Bronchial epithelial cell (primary cell): ENCODE data around the gene ALDH1A1. TPM values are rescaled to one million over a fixed set of nuclear protein-coding genes. Genes with fewer than 3 reads are reported as not detected.
"Not testable (repeated sequence)": the region's sequence is repeated elsewhere in the genome, so short reads cannot be mapped to it uniquely, and the experiment has no call there.

ENCODE experiments used
- DNase-seq: peaks from one replicate; pipeline ENCODE4 v3.0.0-alpha.2; 2010; ENCODE audit warnings: low read depth
- FAIRE-seq: peaks from 2 replicates; lab custom pipeline; 2011; peaks lifted over from hg19 to GRCh38; lab: Jason Lieb, UNC
- H3K27me3 ChIP-seq: 2 replicates; pipeline ENCODE4 v1.5.1; 2011; ENCODE audit warnings: low read length; ENCODE audit not compliant: control insufficient read depth, insufficient read depth
- H3K36me3 ChIP-seq: 2 replicates; pipeline ENCODE4 v1.5.1; 2011; ENCODE audit warnings: low read length; ENCODE audit not compliant: control insufficient read depth, insufficient read depth
- H3K4me3 ChIP-seq: 2 replicates; pipeline ENCODE4 v1.5.1; 2011; ENCODE audit warnings: mild to moderate bottlenecking, low read depth, low read length, control low read depth
- total RNA-seq: library from RNA; depleted of rRNA; stranded (reverse); fragments of >200 nt; gene quantifications from 2 replicates; pipeline ENCODE4 v1.2.1, GENCODE V29; 2014
- TF ChIP-seq, protein P1 (sequence below): IDR thresholded peaks from 2 replicates; pipeline ENCODE4 v1.5.1; 2011; ENCODE audit warnings: mild to moderate bottlenecking, moderate library complexity, low read length, control low read depth, inconsistent platforms; ENCODE audit not compliant: insufficient read depth, severe bottlenecking

The ALDH1A1 gene
- total RNA-seq, 1 donor from 2014 or later, result 5.0 TPM

DNA sequence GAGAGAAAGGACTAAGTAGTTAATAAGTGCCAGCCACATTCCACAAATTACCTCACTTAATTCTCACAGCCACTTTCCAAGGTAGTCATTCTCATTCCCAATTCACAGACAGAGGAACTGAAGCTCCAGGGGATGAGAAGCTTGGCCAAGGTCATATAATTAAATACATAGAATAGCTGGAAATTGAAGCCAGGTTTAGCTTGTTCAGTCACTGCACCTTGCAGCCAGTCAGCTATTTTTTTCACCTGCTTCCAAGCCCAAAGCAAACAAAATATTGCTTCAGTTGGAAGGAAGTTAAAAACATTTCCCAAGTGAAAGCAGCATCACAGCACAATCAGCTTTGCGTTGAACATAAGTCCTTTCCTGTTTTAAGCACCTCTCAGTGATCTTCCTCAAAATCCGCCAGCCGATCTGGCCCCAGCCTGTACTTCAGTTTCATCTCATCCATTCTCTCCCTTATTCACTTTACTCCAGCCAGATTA is 4.8 kb downstream of the ALDH1A1 start:
- DNase-seq, result no peak
- FAIRE-seq, result peak; percentile 73
- H3K27me3 ChIP-seq, result no peaks in the 10 kb centered on the region
- no peak overlapping the region for H3K4me3 ChIP-seq
- H3K36me3 ChIP-seq, result no peaks in the 10 kb centered on the region
- TF ChIP-seq, protein P1, sequence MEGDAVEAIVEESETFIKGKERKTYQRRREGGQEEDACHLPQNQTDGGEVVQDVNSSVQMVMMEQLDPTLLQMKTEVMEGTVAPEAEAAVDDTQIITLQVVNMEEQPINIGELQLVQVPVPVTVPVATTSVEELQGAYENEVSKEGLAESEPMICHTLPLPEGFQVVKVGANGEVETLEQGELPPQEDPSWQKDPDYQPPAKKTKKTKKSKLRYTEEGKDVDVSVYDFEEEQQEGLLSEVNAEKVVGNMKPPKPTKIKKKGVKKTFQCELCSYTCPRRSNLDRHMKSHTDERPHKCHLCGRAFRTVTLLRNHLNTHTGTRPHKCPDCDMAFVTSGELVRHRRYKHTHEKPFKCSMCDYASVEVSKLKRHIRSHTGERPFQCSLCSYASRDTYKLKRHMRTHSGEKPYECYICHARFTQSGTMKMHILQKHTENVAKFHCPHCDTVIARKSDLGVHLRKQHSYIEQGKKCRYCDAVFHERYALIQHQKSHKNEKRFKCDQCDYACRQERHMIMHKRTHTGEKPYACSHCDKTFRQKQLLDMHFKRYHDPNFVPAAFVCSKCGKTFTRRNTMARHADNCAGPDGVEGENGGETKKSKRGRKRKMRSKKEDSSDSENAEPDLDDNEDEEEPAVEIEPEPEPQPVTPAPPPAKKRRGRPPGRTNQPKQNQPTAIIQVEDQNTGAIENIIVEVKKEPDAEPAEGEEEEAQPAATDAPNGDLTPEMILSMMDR, result no peak

GRCh38 chr9:72946821-72947220 is 6.0 kb downstream of the ALDH1A1 start:
- no peak overlapping the region for H3K4me3 ChIP-seq
- H3K36me3 ChIP-seq, result no peaks in the 10 kb centered on the region
- DNase-seq, result no peak
- no peaks in the 10 kb centered on the region for H3K27me3 ChIP-seq
- TF ChIP-seq, protein P1, result no peak
- no peak for FAIRE-seq

DNA sequence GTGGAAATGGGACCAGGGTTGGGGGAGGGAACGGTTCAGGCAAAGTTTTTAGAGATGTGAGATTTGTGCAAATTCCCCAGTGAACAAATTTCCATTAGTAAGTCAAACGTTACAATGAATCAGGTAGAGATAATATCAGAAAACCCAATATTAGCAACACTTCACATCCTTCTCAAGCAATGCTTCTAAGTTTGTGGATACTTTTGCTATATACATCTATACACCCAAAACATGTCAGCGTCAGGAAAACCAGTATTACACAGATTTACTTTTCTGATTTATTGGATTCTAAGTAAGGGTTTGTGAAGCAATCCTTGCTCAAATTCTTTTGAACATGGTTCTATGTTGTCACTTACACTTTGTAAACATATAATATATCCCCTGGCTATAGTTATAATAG is 6.5 kb downstream of the ALDH1A1 start:
- DNase-seq (no peak), FAIRE-seq (no peak)
- no peaks in the 10 kb centered on the region for H3K27me3 ChIP-seq
- no peak overlapping the region for H3K4me3 ChIP-seq
- no peaks in the 10 kb centered on the region for H3K36me3 ChIP-seq
- TF ChIP-seq, protein P1, result no peak

- FAIRE-seq (no peak), DNase-seq (no peak)
- Histone ChIP-seq H3K4me3 (no peak overlapping the region), H3K27me3 (no peaks in the 10 kb centered on the region), H3K36me3 (no peaks in the 10 kb centered on the region)
- TF ChIP-seq, protein P1, result no peak
Measured at GRCh38 chr9:72945391-72945790, 7.5 kb downstream of the ALDH1A1 start.

DNA sequence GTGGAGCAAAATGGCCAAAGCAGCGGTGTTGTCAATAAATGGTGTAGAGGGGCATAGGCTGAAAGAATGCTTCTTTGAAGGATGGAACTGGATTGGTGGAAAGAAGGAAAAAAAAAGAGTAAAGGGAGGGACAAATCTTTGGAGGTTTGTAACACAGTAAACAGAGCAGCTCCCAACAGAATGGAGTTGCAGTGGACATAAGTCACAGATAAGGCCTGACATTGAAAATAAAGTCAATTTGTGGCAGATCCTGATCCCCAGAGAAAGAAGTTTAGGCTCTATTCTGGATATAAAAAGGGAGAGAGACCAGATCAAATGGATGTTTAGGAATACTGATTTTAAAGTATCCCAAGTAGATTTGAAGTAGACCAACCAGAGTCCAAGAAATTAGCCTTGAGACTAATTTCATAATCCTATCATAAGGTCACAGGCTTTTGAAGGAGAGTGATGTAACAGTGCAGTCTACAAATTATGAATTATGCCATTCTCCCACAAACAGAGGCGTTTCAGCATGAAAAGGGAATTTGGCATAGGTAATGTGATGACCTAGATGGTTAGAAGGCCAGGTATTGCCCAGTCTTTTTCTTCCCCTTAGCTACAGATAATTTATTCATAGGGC is 8.9 kb downstream of the ALDH1A1 start:
- TF ChIP-seq, protein P1, result no peak
- DNase-seq (no peak), FAIRE-seq (no peak)
- no peak overlapping the region for H3K4me3 ChIP-seq
- H3K27me3 ChIP-seq, result no peaks in the 10 kb centered on the region
- no peaks in the 10 kb centered on the region for H3K36me3 ChIP-seq

DNA sequence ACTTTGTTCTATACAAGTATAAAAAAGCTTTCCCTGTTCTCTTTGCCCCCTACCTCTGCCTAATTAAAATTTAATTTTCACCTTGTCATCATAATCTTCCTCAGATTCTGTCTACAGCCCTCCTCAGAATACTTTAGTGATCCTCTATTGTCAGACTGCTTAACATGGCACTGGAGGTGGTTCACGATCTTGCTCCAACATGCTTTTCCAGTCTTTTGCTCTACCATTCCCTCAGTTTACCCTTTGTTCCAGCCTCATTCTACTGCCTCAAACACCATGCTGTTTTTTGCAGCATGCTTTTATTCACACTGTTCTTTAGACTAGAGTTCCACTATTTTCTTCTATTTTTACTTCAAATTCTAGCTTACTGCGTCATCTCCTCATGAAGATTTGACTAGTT is 10.4 kb downstream of the ALDH1A1 start:
- no peaks in the 10 kb centered on the region for H3K27me3 ChIP-seq
- FAIRE-seq, result no peak

DNA sequence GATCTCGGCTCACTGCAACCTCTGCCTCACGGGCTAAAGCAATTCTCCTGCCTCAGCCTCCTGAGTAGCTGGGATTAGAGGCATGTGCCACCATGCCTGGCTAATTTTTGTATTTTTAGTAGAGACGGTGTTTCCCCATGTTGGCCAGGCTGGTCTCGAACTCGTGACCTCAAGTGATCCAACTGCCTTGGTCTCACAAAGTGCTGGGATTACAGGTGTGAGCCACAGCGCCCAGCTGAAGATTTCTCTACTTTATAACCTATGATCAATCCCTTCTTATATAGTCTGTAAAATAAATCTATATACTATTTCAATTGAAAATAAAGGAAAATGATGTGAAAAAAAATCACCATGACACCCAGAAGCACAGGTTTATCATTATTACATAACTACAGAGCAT is 13.3 kb downstream of the ALDH1A1 start:
- H3K4me3 ChIP-seq, H3K27me3 ChIP-seq, H3K36me3 ChIP-seq, DNase-seq, FAIRE-seq: not testable (repeated sequence)

More for the DNA sequence above, 10.4 kb downstream of the ALDH1A1 start:
- DNase-seq, result no peak
- TF ChIP-seq, protein P1, result no peak
- H3K4me3 ChIP-seq, result no peak overlapping the region
- no peaks in the 10 kb centered on the region for H3K36me3 ChIP-seq
